ENCODE measurements around the gene FRAT1. TPM values are rescaled to one million over a fixed set of nuclear protein-coding genes. Genes with fewer than 3 reads are reported as not detected.
A peak's percentile ranks its signal among the peaks of the same experiment; 100 is the strongest.
"Not testable (repeated sequence)": the region's sequence is repeated elsewhere in the genome, so short reads cannot be mapped to it uniquely, and the experiment has no call there.

FRAT1 gene
- total and polyA plus RNA-seq, 2 of the 13 experiments (the other 11 are each of a cell fraction or from before 2014, with no cell fraction given), result 1.7 to 2.3 TPM

- intact Hi-C loops (cut with micrococcal nuclease; ENCODE audit: unreplicated experiment), result loop anchor here (5.0 kb wide), 1 partner anchor 112 kb away; the partner anchor contains the start of gene RRP12
- H3K79me2 ChIP-seq (ENCODE audit: insufficient read depth, low read length); H3K36me3 ChIP-seq (replicated peaks in 1 of 2; ENCODE audit: control insufficient read depth in 1 of 2, insufficient read depth in 2 of 2, low read length in 2 of 2); H3K27me3 ChIP-seq (ENCODE audit: control insufficient read depth in 1 of 2, insufficient read depth in 2 of 2, low read length in 2 of 2); BruUV-seq (replicated peaks); H2AFZ ChIP-seq (ENCODE audit: low read length); FAIRE-seq; CTCF ChIA-PET (ENCODE audit: low intra/inter-chr PET ratio, low total read pairs); H3K9me3 ChIP-seq (ENCODE audit: low read length); ATAC-seq; DNase-seq (ENCODE audit: low spot score); H4K20me1 ChIP-seq (ENCODE audit: insufficient read depth, low read length): not testable (repeated sequence)
- peak overlapping the region; percentile 97 for H3K27ac ChIP-seq (ENCODE audit: extremely low read length, insufficient read depth, low read length)
- POLR2A ChIA-PET, result interaction anchor here (2.5 kb wide), 3 partner anchors 12 to 42 kb away, joined by 14 to 27 read pairs (median 21); partner anchors contain the start of gene FRAT2
- H3K4me1 ChIP-seq (ENCODE audit: insufficient read depth, low read length), result peaks cover 27% of the 10 kb centered on the region
- TF ChIP-seq, protein P1, sequence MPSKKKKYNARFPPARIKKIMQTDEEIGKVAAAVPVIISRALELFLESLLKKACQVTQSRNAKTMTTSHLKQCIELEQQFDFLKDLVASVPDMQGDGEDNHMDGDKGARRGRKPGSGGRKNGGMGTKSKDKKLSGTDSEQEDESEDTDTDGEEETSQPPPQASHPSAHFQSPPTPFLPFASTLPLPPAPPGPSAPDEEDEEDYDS (CRISPR knock-in tag; IDR thresholded peaks at IDR 0.05), result peak; percentile 46; the same call in 1 of the 2 replicates
- TF ChIP-seq MAFK (conservative IDR thresholded peaks at IDR 0.05 in 1 of 2, IDR thresholded peaks at IDR 0.05 in 1 of 2; ENCODE audit: low read length in 2 of 2), result peak; percentile 32 to 44; a peak in 2 of 4 replicates
- WGBS (ENCODE audit: low lambda C conversion rate), result 88% methylated on average over 17 of the region's 17 CpGs
- H3K4me3 ChIP-seq (replicated peaks in 1 of 3; ENCODE audit: insufficient read depth in 1 of 3, low read depth in 2 of 3, low read length in 3 of 3), result peak overlapping the region; percentile 61 to 82 (median 69)
- in situ Hi-C loops (cut with HindIII; ENCODE audit: extremely low pct_ligation_motif_present, low pct_unique_long_range_greater_than_20kb), result loop anchor here (5.0 kb wide), 1 partner anchor 42 kb away; the partner anchor contains the start of gene FRAT2
- H3K9ac ChIP-seq (ENCODE audit: insufficient read depth, low read depth, low read length), result peak overlapping the region; percentile 89
- H3K4me2 ChIP-seq (ENCODE audit: low read depth, low read length), result peak overlapping the region; percentile 75
These were observed 28.3 kb upstream of the FRAT1 start for GRCh38 chr10:97290576-97291356.

GRCh38 chr10:97291357-97292096 is 27.5 kb upstream of the FRAT1 start:
- no peaks in the 10 kb centered on the region for H3K9me3 ChIP-seq (ENCODE audit: low read length)
- peak; percentile 12 for ATAC-seq
- POLR2A ChIA-PET, result interaction anchor here (1.5 to 2.5 kb wide), 5 partner anchors 13 to 110 kb away, joined by 12 to 27 read pairs (median 14); partner anchors contain the start of genes FRAT1, FRAT2 and RRP12
- no TSS peak for BruUV-seq (replicated peaks)
- CTCF ChIA-PET (ENCODE audit: low intra/inter-chr PET ratio, low total read pairs), result interaction anchor here (1.1 kb wide), 1 partner anchor 41 kb away, joined by 5 read pairs; no protein-coding TSS in a partner anchor
- H3K4me1 ChIP-seq (ENCODE audit: insufficient read depth, low read length), result peaks cover 27% of the 10 kb centered on the region
- H3K4me2 ChIP-seq (ENCODE audit: low read depth, low read length), result peak overlapping the region; percentile 75
- peak; percentile 21 for FAIRE-seq
- H4K20me1 ChIP-seq (ENCODE audit: insufficient read depth, low read length), result no peaks in the 10 kb centered on the region
- WGBS (ENCODE audit: low lambda C conversion rate), result 10% methylated on average over 25 of the region's 25 CpGs
- peak overlapping the region; percentile 97 for H3K27ac ChIP-seq (ENCODE audit: extremely low read length, insufficient read depth, low read length)
- no peak for DNase-seq (ENCODE audit: low spot score)
- peak overlapping the region; percentile 89 for H3K9ac ChIP-seq (ENCODE audit: insufficient read depth, low read depth, low read length)
- H3K36me3 ChIP-seq (replicated peaks in 1 of 2; ENCODE audit: control insufficient read depth in 1 of 2, insufficient read depth in 2 of 2, low read length in 2 of 2), result 0 out of 5 replicates have a peak, but pooled peaks cover 0 to 4% of the 10 kb centered on the region in 2 experiments
- peak overlapping the region; percentile 78 for H2AFZ ChIP-seq (ENCODE audit: low read length)
- H3K4me3 ChIP-seq (replicated peaks in 1 of 3; ENCODE audit: insufficient read depth in 1 of 3, low read depth in 2 of 3, low read length in 3 of 3), result peak overlapping the region; percentile 61 to 82 (median 69)
- H3K27me3 ChIP-seq (ENCODE audit: control insufficient read depth in 1 of 2, insufficient read depth in 2 of 2, low read length in 2 of 2), result no peaks in the 10 kb centered on the region
- peaks cover 7% of the 10 kb centered on the region for H3K79me2 ChIP-seq (ENCODE audit: insufficient read depth, low read length)
- intact Hi-C loops (cut with micrococcal nuclease; ENCODE audit: unreplicated experiment), result loop anchor here (1.0 to 5.0 kb wide), 3 partner anchors 37 to 111 kb away; partner anchors contain the start of gene RRP12
- in situ Hi-C loops (cut with HindIII; ENCODE audit: extremely low pct_ligation_motif_present, low pct_unique_long_range_greater_than_20kb), result loop anchor here (5.0 kb wide), 1 partner anchor 41 kb away; the partner anchor contains the start of gene FRAT2
- TF ChIP-seq ZNF251 (CRISPR knock-in tag; IDR thresholded peaks at IDR 0.05), result no peak
- TF ChIP-seq, protein P2, sequence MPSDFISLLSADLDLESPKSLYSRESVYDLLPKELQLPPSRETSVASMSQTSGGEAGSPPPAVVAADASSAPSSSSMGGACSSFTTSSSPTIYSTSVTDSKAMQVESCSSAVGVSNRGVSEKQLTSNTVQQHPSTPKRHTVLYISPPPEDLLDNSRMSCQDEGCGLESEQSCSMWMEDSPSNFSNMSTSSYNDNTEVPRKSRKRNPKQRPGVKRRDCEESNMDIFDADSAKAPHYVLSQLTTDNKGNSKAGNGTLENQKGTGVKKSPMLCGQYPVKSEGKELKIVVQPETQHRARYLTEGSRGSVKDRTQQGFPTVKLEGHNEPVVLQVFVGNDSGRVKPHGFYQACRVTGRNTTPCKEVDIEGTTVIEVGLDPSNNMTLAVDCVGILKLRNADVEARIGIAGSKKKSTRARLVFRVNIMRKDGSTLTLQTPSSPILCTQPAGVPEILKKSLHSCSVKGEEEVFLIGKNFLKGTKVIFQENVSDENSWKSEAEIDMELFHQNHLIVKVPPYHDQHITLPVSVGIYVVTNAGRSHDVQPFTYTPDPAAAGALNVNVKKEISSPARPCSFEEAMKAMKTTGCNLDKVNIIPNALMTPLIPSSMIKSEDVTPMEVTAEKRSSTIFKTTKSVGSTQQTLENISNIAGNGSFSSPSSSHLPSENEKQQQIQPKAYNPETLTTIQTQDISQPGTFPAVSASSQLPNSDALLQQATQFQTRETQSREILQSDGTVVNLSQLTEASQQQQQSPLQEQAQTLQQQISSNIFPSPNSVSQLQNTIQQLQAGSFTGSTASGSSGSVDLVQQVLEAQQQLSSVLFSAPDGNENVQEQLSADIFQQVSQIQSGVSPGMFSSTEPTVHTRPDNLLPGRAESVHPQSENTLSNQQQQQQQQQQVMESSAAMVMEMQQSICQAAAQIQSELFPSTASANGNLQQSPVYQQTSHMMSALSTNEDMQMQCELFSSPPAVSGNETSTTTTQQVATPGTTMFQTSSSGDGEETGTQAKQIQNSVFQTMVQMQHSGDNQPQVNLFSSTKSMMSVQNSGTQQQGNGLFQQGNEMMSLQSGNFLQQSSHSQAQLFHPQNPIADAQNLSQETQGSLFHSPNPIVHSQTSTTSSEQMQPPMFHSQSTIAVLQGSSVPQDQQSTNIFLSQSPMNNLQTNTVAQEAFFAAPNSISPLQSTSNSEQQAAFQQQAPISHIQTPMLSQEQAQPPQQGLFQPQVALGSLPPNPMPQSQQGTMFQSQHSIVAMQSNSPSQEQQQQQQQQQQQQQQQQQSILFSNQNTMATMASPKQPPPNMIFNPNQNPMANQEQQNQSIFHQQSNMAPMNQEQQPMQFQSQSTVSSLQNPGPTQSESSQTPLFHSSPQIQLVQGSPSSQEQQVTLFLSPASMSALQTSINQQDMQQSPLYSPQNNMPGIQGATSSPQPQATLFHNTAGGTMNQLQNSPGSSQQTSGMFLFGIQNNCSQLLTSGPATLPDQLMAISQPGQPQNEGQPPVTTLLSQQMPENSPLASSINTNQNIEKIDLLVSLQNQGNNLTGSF (CRISPR knock-in tag; IDR thresholded peaks at IDR 0.05), result no peak

All from HepG2 (cell line).